ENCODE measurements around the gene WDR82. TPM values are rescaled to one million over a fixed set of nuclear protein-coding genes. Genes with fewer than 3 reads are reported as not detected.

The WDR82 gene
- total RNA-seq, 2 experiments from 2014 or later: 131 TPM

DNA sequence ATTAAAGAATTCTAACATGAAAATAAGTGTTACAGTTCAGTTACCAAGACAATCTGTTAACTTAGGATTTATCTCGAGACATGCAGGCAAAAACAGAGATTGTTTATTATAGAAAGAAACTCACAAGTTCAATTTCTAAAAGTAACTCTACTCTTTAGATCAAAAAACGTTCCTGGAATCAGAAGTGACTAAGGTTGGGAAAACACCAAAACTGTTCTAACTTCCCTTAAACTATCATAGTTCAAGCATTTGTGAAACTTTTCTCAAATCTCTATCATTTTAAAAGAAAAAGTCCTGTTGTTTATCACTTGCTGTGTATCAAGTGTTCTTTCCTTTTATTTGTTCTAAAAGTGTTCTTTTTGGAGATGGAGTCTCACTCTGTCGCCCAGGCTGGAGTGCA, 8.7 kb downstream of the WDR82 start:
- no peak for DNase-seq
- CTCF ChIA-PET: interaction anchor here (2.3 to 3.5 kb wide), 5 partner anchors 9 to 69 kb away, joined by 12 to 44 read pairs (median 23); no protein-coding TSS in a partner anchor
- ATAC-seq: no peak
- peaks cover 88% of the 10 kb centered on the region for H3K36me3 Mint-ChIP-seq (ENCODE audit: low read depth)
- H3K27ac Mint-ChIP-seq: peak overlapping the region; percentile 96
- H3K9me3 Mint-ChIP-seq (ENCODE audit: insufficient read depth): no peaks in the 10 kb centered on the region
- H3K27me3 Mint-ChIP-seq (ENCODE audit: low read depth): no peaks in the 10 kb centered on the region
- H3K4me3 Mint-ChIP-seq: peak overlapping the region; percentile 84
- H3K4me1 Mint-ChIP-seq (ENCODE audit: low read depth): peaks cover 85% of the 10 kb centered on the region
- POLR2A ChIA-PET: interaction anchor here (1.1 to 3.4 kb wide), 2 partner anchors 12 to 16 kb away, joined by 4 to 22 read pairs; no protein-coding TSS in a partner anchor

DNA sequence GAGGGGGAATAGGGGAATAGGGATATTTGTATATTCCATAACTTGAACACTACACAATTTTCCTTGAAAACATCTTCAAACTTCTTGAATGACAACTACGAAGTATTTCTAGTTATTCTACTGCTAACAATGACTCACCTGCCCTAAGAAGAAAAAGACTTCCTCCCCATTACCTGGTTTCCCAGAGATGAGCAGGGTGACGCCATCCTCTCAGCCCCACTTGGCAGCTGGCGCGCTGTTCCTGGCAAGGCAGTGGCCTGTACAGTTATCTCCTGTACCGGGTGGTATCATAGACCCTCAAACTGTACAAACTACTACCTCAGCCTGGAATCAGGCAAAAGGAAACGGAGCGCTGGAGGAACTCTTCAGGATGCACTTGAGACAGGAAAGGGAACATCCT, 10.4 kb downstream of the WDR82 start:
- Mint-ChIP-seq H3K27ac (peak overlapping the region; percentile 61), H3K4me3 (no peak overlapping the region), H3K27me3 (ENCODE audit: low read depth) (no peaks in the 10 kb centered on the region), H3K9me3 (ENCODE audit: insufficient read depth) (no peaks in the 10 kb centered on the region), H3K36me3 (ENCODE audit: low read depth) (peaks cover 88% of the 10 kb centered on the region), H3K4me1 (ENCODE audit: low read depth) (peaks cover 84% of the 10 kb centered on the region)
- DNase-seq (no peak), ATAC-seq (no peak)
- ChIA-PET POLR2A (interaction anchor here (0.7 to 2.3 kb wide), 4 partner anchors 10 to 20 kb away, joined by 3 to 12 read pairs (median 4); partner anchors contain the start of gene WDR82), CTCF (interaction anchor here (0.7 to 1.5 kb wide), 6 partner anchors 8 to 71 kb away, joined by 3 to 5 read pairs (median 4); no protein-coding TSS in a partner anchor)

DNA sequence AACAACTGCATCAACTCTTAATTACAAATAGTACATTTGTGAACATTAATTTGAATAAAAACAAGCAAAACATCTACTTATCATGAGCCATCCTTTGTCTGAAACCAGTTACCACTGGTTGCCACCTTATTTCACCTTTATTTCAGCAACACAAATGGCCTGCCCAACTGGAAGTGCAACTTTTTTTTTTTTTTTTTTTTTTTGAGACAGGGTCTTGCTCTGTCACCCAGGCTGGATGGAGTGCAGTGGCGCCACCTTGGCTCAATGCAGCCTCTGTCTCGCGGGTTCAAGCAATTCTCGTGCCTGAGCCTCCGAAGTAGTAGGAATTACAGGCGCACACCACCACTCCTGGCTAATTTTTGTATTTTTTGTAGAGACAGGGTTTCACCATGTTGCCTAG, 13.1 kb downstream of the WDR82 start:
- H3K27ac Mint-ChIP-seq: no peak overlapping the region
- POLR2A ChIA-PET: interaction anchor here (0.6 to 2.4 kb wide), 3 partner anchors 10 to 13 kb away, joined by 3 to 15 read pairs (median 5); partner anchors contain the start of gene WDR82
- H3K4me3 Mint-ChIP-seq: no peak overlapping the region
- peaks cover 84% of the 10 kb centered on the region for H3K4me1 Mint-ChIP-seq (ENCODE audit: low read depth)
- H3K36me3 Mint-ChIP-seq (ENCODE audit: low read depth): peaks cover 91% of the 10 kb centered on the region
- no peaks in the 10 kb centered on the region for H3K9me3 Mint-ChIP-seq (ENCODE audit: insufficient read depth)
- CTCF ChIA-PET: interaction anchor here (1.2 to 2.9 kb wide), 2 partner anchors 12 to 34 kb away, joined by 6 to 12 read pairs; no protein-coding TSS in a partner anchor
- ATAC-seq: no peak
- no peak for DNase-seq
- H3K27me3 Mint-ChIP-seq (ENCODE audit: low read depth): no peaks in the 10 kb centered on the region

DNA sequence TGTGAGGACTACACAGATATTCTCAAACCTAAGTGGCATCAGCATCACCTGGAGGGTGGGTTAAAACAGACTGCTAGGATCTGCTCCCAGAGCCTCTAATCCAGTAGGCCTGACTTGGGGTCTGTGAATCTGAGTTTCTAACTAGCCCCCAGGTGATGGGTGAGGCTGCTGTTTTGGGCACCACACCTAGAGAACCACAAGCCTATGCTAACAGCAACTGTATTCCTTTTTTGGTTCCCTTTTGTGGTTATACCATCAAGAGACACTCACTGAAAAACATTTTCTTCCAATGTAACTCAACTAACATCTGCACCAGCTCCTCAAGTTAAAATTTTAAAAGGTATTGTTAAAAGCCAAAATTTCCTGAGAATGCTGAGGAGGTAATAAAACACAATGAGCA, 16.0 kb downstream of the WDR82 start:
- CTCF ChIA-PET: interaction anchor here (1.3 to 2.9 kb wide), 4 partner anchors 8 to 14 kb away, joined by 3 to 13 read pairs (median 8); no protein-coding TSS in a partner anchor
- POLR2A ChIA-PET: interaction anchor here (0.6 kb wide), 1 partner anchor 17 kb away, joined by 3 read pairs; no protein-coding TSS in a partner anchor
- Mint-ChIP-seq H3K4me1 (ENCODE audit: low read depth) (peaks cover 78% of the 10 kb centered on the region), H3K9me3 (ENCODE audit: insufficient read depth) (no peaks in the 10 kb centered on the region), H3K36me3 (ENCODE audit: low read depth) (peaks cover 92% of the 10 kb centered on the region), H3K27ac (peak overlapping the region; percentile 51), H3K27me3 (ENCODE audit: low read depth) (no peaks in the 10 kb centered on the region), H3K4me3 (no peak overlapping the region)
- DNase-seq (no peak), ATAC-seq (no peak)

DNA sequence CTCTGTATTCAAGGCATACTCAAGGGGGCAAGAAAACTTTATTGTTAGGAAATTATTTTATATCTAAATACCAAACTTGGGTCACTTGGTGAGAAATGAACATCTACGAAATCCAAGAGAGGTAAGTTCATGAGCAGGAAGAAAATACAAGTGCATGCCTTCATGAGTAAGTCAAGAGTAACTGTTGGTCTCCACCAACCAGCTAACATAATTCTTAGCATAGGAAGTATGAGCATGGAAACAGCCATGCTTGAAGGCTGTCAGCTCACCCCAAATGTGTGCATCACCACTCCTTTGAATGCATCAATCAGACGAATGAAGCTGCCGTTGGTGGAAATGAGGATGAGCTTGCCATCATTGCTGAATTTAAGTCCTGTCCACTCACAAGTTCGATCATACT, 19.0 kb downstream of the WDR82 start:
- no peaks in the 10 kb centered on the region for H3K27me3 Mint-ChIP-seq (ENCODE audit: low read depth)
- peaks cover 88% of the 10 kb centered on the region for H3K4me1 Mint-ChIP-seq (ENCODE audit: low read depth)
- DNase-seq: no peak
- peak overlapping the region; percentile 8 for H3K27ac Mint-ChIP-seq
- no peak for ATAC-seq
- no peaks in the 10 kb centered on the region for H3K9me3 Mint-ChIP-seq (ENCODE audit: insufficient read depth)
- POLR2A ChIA-PET: interaction anchor here (1.2 kb wide), 1 partner anchor 21 kb away, joined by 4 read pairs; the partner anchor contains the start of gene TWF2
- CTCF ChIA-PET: interaction anchor here (1.0 to 3.0 kb wide), 7 partner anchors 9 to 80 kb away, joined by 3 to 15 read pairs (median 6); no protein-coding TSS in a partner anchor
- H3K36me3 Mint-ChIP-seq (ENCODE audit: low read depth): peaks cover 97% of the 10 kb centered on the region
- H3K4me3 Mint-ChIP-seq: no peak overlapping the region

DNA sequence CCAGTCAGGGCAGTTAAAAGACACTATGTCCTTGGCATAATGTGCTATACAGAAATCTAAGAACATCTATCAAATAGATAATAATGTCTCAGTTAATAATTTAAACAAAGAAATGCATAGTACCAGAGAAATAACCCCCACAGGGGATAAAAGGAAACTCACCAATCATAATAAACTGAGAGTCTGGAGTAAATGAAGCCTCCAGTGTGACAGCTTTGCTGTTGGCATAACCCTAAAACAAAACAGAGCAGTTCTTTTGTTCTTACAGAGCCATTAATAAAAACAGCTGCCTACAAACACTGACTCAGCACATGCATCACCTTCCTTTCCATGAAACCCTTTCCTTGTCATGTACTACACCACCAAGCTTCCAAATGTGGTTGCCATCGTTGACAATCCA, 19.4 kb downstream of the WDR82 start:
- POLR2A ChIA-PET: interaction anchor here (1.2 kb wide), 2 partner anchors 9 to 19 kb away, joined by 3 to 6 read pairs; partner anchors contain the start of gene WDR82
- Mint-ChIP-seq H3K9me3 (ENCODE audit: insufficient read depth) (no peaks in the 10 kb centered on the region), H3K4me3 (no peak overlapping the region), H3K27me3 (ENCODE audit: low read depth) (no peaks in the 10 kb centered on the region), H3K4me1 (ENCODE audit: low read depth) (peaks cover 88% of the 10 kb centered on the region), H3K36me3 (ENCODE audit: low read depth) (peaks cover 97% of the 10 kb centered on the region), H3K27ac (peak overlapping the region; percentile 8)
- CTCF ChIA-PET: interaction anchor here (1.0 to 3.0 kb wide), 7 partner anchors 10 to 80 kb away, joined by 3 to 15 read pairs (median 5); partner anchors contain the start of gene WDR82
- DNase-seq (no peak), ATAC-seq (no peak)

DNA sequence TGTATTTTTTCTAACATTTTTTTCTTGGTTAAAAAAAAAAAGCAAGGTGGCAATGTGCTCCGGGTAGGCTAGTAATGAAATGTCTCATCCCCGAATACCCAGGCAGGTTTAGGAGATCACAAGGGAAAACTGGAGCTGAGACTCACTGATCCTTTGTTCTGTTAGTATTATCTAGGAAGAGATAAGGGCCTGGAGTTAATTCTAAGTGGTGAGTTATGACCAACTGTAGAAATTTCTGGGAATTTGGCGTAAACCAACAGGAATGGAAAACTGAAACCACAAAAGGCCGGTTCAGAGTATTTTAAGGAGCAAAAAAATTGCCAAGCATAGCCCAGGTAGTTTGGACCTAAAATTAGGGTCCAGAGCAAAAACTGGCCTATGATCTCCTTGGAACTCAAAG, 20.5 kb downstream of the WDR82 start:
- H3K27me3 Mint-ChIP-seq (ENCODE audit: low read depth): no peaks in the 10 kb centered on the region
- ChIA-PET POLR2A (interaction anchor here (0.6 to 1.2 kb wide), 5 partner anchors 8 to 20 kb away, joined by 3 to 6 read pairs (median 4); partner anchors contain the start of gene WDR82), CTCF (interaction anchor here (1.0 to 1.9 kb wide), 4 partner anchors 13 to 27 kb away, joined by 4 to 6 read pairs (median 5); partner anchors contain the start of gene WDR82)
- H3K36me3 Mint-ChIP-seq (ENCODE audit: low read depth): peaks cover 97% of the 10 kb centered on the region
- no peak for ATAC-seq
- peaks cover 89% of the 10 kb centered on the region for H3K4me1 Mint-ChIP-seq (ENCODE audit: low read depth)
- no peaks in the 10 kb centered on the region for H3K9me3 Mint-ChIP-seq (ENCODE audit: insufficient read depth)
- H3K27ac Mint-ChIP-seq: peak overlapping the region; percentile 36
- no peak overlapping the region for H3K4me3 Mint-ChIP-seq
- no peak for DNase-seq

DNA sequence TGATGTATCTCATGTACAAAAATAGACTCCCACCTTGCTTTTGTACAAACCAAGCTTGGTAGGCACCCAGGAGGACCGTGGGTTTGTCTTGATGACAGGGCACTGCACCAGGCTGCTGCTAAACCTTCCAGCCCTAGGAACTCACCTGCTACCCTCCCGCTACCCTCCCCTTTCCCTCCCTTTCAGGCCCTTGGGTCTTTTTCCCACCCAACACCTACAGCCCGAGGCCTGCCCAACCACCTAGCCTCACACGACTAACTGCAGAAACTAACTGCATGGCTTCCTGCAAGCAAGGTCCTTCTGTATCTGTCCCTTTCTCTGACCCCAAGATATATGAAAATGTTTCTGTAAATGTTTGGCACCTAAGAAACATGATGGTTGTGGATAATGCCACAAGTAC, 21.8 kb downstream of the WDR82 start:
- no peaks in the 10 kb centered on the region for H3K9me3 Mint-ChIP-seq (ENCODE audit: insufficient read depth)
- peak overlapping the region; percentile 99 for H3K27ac Mint-ChIP-seq
- DNase-seq (no peak), ATAC-seq (no peak)
- H3K4me1 Mint-ChIP-seq (ENCODE audit: low read depth): peaks cover 87% of the 10 kb centered on the region
- no peak overlapping the region for H3K4me3 Mint-ChIP-seq
- ChIA-PET CTCF (interaction anchor here (0.9 to 4.8 kb wide), 8 partner anchors 10 to 82 kb away, joined by 3 to 44 read pairs (median 3); partner anchors contain the start of gene TWF2), POLR2A (interaction anchor here (1.6 to 20.7 kb wide), 2 partner anchors 17 to 26 kb away, joined by 5 to 400 read pairs; partner anchors contain the start of genes GLYCTK and WDR82)
- no peaks in the 10 kb centered on the region for H3K27me3 Mint-ChIP-seq (ENCODE audit: low read depth)
- peaks cover 96% of the 10 kb centered on the region for H3K36me3 Mint-ChIP-seq (ENCODE audit: low read depth)

DNA sequence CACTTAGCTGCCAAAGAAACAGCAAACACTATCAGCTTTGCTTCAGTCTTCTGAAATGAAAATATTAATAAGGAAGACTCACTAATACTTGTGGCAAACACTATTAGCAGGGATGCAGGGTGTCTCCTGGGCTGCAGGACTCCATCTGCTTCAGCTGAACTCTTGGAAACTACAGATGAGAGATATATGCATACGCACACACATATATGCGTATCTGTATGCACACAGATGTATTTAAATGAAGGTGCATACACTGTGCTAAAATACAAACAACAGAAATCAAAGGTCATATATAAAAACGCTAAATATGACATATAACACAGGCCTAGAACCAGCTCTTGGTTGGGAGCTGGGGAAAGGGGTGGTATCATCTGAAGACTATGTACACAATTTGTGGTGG, 22.3 kb downstream of the WDR82 start:
- peaks cover 87% of the 10 kb centered on the region for H3K4me1 Mint-ChIP-seq (ENCODE audit: low read depth)
- POLR2A ChIA-PET: interaction anchor here (0.6 to 20.7 kb wide), 5 partner anchors 9 to 27 kb away, joined by 3 to 400 read pairs (median 5); partner anchors contain the start of genes GLYCTK and WDR82
- CTCF ChIA-PET: interaction anchor here (1.0 to 4.8 kb wide), 8 partner anchors 12 to 83 kb away, joined by 3 to 44 read pairs (median 3); partner anchors contain the start of gene TWF2
- no peaks in the 10 kb centered on the region for H3K9me3 Mint-ChIP-seq (ENCODE audit: insufficient read depth)
- no peak overlapping the region for H3K4me3 Mint-ChIP-seq
- ATAC-seq (no peak), DNase-seq (no peak)
- peaks cover 95% of the 10 kb centered on the region for H3K36me3 Mint-ChIP-seq (ENCODE audit: low read depth)
- no peaks in the 10 kb centered on the region for H3K27me3 Mint-ChIP-seq (ENCODE audit: low read depth)
- H3K27ac Mint-ChIP-seq: peak overlapping the region; percentile 99

DNA sequence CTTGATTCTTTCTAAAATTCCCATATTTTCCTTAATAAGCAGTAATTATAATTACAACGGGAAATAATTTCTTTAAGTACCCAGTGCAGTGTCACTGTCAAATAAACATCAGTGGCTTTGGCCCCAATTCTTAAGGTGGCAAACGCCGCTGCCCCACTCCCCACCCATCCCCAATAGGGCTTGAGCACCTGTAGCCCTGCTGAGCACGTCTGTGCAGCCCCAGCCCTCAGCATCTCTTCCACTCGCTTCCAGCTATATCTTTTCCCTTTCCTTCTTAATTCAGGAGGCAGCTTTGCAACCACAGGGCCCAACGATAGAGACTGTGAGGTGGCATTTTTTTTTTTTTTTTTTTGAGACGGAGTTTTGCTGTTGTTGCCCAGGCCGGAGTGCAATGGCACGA, 23.8 kb downstream of the WDR82 start:
- Mint-ChIP-seq H3K4me3 (peak overlapping the region; percentile 77), H3K27me3 (ENCODE audit: low read depth) (no peaks in the 10 kb centered on the region), H3K4me1 (ENCODE audit: low read depth) (peaks cover 91% of the 10 kb centered on the region), H3K9me3 (ENCODE audit: insufficient read depth) (no peaks in the 10 kb centered on the region), H3K27ac (peak overlapping the region; percentile 99), H3K36me3 (ENCODE audit: low read depth) (peaks cover 93% of the 10 kb centered on the region)
- ATAC-seq (no peak), DNase-seq (no peak)
- ChIA-PET CTCF (interaction anchor here (0.7 to 4.8 kb wide), 7 partner anchors 9 to 1931 kb away, joined by 3 to 44 read pairs (median 13); no protein-coding TSS in a partner anchor), POLR2A (interaction anchor here (2.4 to 20.7 kb wide), 4 partner anchors 15 to 28 kb away, joined by 8 to 400 read pairs (median 27); partner anchors contain the start of genes GLYCTK, TWF2 and WDR82)

DNA sequence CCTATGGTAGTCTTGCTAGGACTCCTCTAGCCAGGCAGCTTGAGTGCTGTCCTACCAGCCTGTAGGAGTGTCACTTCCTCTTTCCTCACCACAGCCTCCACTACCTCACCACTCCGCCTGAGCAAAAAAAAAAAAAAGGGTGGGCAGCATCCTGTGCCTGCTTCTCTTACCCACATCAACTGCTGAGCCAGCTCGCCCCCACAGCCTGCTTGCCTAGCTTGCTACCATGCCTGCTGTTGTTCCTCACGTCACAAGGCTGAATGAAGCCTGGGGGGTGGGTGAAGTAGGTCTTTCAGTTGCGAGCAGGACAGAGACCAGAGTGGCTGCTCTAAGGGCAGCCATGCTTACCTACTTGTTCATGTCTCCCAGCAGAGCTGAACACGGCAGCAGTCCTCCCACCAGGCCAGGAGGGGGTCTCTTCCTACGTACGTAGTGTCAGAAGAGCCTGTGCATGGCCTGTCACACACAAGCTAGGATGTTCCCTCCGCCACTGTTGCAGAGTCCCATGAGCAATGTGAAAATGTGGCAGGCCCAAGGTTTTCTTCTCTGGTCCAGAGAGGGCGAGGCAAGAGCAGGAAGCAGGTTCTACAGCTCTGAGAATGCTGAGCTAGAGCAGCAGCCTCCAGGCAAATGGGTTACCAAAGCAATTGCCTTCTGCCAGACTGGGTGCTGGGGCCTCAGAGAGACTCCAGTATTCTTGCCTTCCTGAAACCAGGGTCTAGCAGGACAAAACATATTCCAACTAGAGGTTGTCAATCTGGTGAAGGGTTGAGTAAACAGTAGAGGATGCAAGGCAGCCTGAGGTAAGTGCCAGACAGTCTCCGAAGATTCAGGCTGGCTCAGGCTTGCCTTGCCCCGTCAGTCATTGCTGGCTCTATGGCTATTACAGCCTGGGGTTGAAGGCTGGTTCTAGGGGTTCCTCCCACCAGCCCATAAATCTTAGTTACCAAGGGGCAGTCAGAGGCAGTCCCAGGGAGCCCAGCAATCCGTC, 24.8 kb downstream of the WDR82 start:
- DNase-seq (peak; percentile 90), ATAC-seq (peak; percentile 88)
- Mint-ChIP-seq H3K27ac (peak overlapping the region; percentile 99), H3K4me1 (ENCODE audit: low read depth) (peaks cover 95% of the 10 kb centered on the region), H3K9me3 (ENCODE audit: insufficient read depth) (no peaks in the 10 kb centered on the region), H3K36me3 (ENCODE audit: low read depth) (peaks cover 93% of the 10 kb centered on the region), H3K4me3 (peak overlapping the region; percentile 77), H3K27me3 (ENCODE audit: low read depth) (no peaks in the 10 kb centered on the region)
- POLR2A ChIA-PET: interaction anchor here (0.8 to 20.7 kb wide), 8 partner anchors 10 to 33 kb away, joined by 4 to 400 read pairs (median 16); partner anchors contain the start of genes GLYCTK, TWF2 and WDR82
- CTCF ChIA-PET: interaction anchor here (0.7 to 6.8 kb wide), 16 partner anchors 7 to 87 kb away, joined by 3 to 66 read pairs (median 10); partner anchors contain the start of genes GLYCTK, TWF2 and WDR82

Data from activated CD8-positive, alpha-beta T cell treated with anti-CD3 and anti-CD28 coated beads, Interleukin-2, amount 10 ng/mL, durations not matched to agents 7 days and 5 days (primary cell).